Natural killer cell treated with Interleukin-12 subunit alpha and Interleukin-12 subunit beta and Interleukin-15 and Interleukin-18, amount 100 ng/mL, for 72 hours (primary cell): ENCODE data around the gene TFR2. TPM values are rescaled to one million over a fixed set of nuclear protein-coding genes. Genes with fewer than 3 reads are reported as not detected.

Experiments
- ATAC-seq, 2 donors: fragments of 150-1000 bp; cut with Tn5 transposase in 1 of 2; sonication (Bioruptor Pico), chemical (Tn5 transposase) in 1 of 2; 2 replicates each; pipeline ENCODE4 v1.10.0; 2021
- DNase-seq: peaks from one replicate; pipeline ENCODE4 v3.0.0; 2022; ENCODE audit warnings: low spot score
- H3K27ac Mint-ChIP-seq, 2 donors: 1 replicate in 1 of 2; 2 replicates in 1 of 2; pipeline ENCODE4 v1.8.0; 2022; ENCODE audit warnings: mixed read lengths in 2 of 2, mild to moderate bottlenecking in 1 of 2, moderate library complexity in 1 of 2
- H3K27me3 Mint-ChIP-seq, 2 donors: 1 replicate in 1 of 2; 2 replicates in 1 of 2; pipeline ENCODE4 v1.8.0; 2022; ENCODE audit warnings: mixed read lengths in 2 of 2
- H3K36me3 Mint-ChIP-seq: one replicate; pipeline ENCODE4 v1.8.0; 2022; ENCODE audit warnings: mixed read lengths
- H3K4me1 Mint-ChIP-seq, 2 donors: 1 replicate in 1 of 2; 2 replicates in 1 of 2; pipeline ENCODE4 v1.8.0; 2022; ENCODE audit warnings: low read depth in 2 of 2, mixed read lengths in 2 of 2, mild to moderate bottlenecking in 1 of 2
- H3K4me3 Mint-ChIP-seq: one replicate; pipeline ENCODE4 v1.8.0; 2022; ENCODE audit warnings: mixed read lengths
- H3K9me3 Mint-ChIP-seq: 2 replicates; pipeline ENCODE4 v1.8.0; 2022; ENCODE audit warnings: mixed read lengths
- total RNA-seq, 2 donors: library from RNA; stranded (reverse); gene quantifications; one replicate each; pipeline ENCODE4 v1.2.3, GENCODE V29; 2022

Gene TFR2
- total RNA-seq, 2 donors from 2014 or later, result 10.1 to 34.1 TPM

DNA sequence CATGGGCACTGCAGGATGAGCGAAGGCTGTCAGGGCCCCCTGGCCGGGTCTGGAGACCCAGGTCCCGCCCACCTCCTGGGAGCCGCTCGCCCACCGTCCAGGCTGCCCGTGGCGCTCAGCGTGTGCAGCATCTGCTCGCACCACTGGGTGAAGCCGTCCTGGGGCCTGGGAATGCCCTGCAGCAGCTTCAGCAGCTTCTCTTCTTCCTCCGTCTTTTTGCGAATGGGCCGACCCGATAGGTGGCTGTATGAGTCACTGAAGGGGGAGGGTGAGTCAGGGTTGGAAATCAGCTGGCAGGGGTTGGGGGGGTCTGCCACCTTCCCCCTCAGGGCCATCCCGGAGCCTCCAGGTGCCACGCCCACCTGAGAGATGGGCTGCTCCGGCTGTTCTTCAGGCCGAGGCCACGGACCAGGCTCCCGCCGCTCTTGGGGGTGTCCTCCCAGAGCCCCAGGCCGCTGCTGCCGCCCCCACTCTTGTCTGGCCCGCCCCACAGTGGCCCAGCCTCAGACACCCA is 40.9 kb upstream of the TFR2 start:
- DNase-seq (no peak), ATAC-seq (no peak)
- H3K27me3 Mint-ChIP-seq, result no peaks in the 10 kb centered on the region
- no peak overlapping the region for H3K4me3 Mint-ChIP-seq
- H3K36me3 Mint-ChIP-seq, result no peaks in the 10 kb centered on the region
- peaks cover 12 to 13% of the 10 kb centered on the region in 2 donors for H3K4me1 Mint-ChIP-seq
- H3K27ac Mint-ChIP-seq, result no peak overlapping the region
- H3K9me3 Mint-ChIP-seq, result no peaks in the 10 kb centered on the region

DNA sequence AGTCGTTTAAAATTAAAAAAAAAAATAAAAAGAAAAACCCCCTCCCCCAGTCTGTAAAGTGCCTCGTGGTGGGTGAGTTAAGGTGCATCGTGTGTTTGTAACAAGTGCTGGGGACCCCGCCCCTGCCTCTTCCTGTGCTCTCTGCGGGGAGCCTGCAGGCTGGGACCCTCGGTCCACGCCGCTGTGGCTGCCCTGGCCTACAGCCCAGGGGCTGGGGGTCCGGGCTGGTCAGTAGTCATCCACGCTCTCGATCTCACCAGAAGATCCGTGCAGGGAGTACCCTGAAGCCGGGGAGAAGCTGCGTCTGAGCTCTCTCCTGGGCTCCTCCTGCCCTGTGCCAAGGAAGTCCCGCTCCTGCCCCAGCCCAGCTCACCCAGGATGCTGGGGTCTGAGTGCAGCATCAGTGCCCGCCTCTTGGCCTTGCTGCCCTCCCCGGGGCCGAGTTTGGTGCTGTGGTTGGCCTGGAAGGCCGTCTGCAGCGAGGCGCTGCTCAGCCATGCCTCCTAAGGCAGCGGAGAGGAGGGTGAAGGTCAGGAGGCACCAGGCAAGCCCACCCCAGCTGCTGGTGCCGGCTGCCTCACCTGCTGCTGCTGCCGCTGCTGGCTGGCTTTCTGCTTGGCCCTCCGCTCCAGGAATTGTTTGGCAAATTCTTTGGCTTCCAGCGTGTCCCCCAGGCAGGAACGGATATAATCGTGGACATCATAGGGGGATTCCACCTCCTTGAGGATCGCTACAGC is 40.3 kb upstream of the TFR2 start:
- H3K4me1 Mint-ChIP-seq, result peaks cover 13 to 14% of the 10 kb centered on the region in 2 donors
- no peaks in the 10 kb centered on the region for H3K9me3 Mint-ChIP-seq
- DNase-seq, result no peak
- H3K27ac Mint-ChIP-seq, result no peak overlapping the region
- ATAC-seq, result no peak
- H3K27me3 Mint-ChIP-seq, result no peaks in the 10 kb centered on the region
- H3K36me3 Mint-ChIP-seq, result no peaks in the 10 kb centered on the region
- H3K4me3 Mint-ChIP-seq, result no peak overlapping the region

DNA sequence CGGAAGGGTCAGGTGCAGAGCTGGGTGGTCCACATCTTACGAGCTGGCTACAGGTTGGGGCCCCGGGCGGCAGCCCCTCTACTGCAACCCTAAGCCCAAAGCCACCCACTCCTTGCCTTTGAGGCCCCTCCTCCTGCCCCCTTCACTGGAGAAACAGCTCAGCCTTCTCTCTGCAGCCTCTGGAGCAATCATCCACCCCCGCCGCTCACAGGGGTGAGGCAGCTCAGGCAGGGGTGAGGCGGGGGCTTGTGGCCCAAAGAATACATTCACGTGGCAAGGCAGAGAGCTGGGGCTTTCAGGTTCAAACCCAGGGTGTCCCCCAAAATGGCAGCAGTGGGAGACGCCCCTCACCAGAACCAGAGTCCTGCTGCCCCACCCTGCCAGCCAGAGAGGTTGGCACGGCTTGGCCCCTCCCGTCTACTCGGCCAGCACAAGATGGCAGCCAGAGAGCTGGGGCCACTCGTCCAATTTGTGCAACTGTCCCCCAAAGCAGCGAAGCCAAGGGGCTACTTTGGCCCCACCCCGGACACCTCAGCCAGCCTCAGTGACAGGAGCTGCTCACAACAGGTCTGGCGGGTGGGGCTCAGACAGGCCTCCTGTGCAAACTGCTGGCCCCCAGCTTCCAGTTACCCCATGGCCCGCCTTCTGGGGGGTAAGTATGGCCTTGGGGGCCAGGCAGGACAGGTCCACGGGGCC is 39.4 kb upstream of the TFR2 start:
- Mint-ChIP-seq H3K36me3 (no peaks in the 10 kb centered on the region), H3K9me3 (no peaks in the 10 kb centered on the region), H3K27me3 (no peaks in the 10 kb centered on the region), H3K27ac (peak overlapping the region in 1 of 2 donors; percentile 21), H3K4me3 (no peak overlapping the region), H3K4me1 (peaks cover 17 to 19% of the 10 kb centered on the region in 2 donors)
- DNase-seq, result no peak
- no peak for ATAC-seq

DNA sequence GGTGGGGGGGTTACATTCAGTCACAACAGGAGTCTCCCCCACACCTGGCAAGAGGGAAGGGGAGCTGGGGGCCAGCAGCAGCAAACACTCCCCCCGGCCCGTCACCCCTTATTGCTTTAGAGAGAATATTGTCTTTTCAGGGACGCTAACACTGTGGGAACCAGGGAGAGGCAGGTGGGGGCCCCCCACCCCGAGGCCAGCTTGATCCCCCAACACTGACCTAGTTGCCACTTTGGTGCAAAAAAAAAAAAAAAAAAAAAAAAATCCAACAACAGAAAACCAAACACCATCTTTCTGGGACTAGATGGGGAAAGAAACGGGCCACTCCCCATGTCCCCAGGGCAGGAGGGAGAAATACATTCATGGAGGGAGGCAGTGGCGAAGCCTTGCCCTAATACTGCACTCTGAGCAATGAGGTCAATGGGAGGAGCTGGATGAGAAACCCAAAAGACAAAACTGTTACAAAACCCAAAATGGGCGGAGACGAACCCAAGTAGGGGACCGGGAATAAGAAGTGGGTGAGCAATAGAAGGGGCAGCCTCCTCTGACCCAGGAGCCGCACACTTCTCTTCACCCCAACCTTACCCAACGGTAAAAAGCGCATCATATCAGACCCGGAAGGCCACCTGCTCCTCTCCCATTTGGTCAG is 38.7 kb upstream of the TFR2 start:
- Mint-ChIP-seq H3K27ac (peak overlapping the region; percentile 21 to 39), H3K27me3 (no peaks in the 10 kb centered on the region), H3K9me3 (no peaks in the 10 kb centered on the region), H3K4me3 (no peak overlapping the region), H3K4me1 (peaks cover 17 to 19% of the 10 kb centered on the region in 2 donors), H3K36me3 (no peaks in the 10 kb centered on the region)
- ATAC-seq (no peak), DNase-seq (no peak)

DNA sequence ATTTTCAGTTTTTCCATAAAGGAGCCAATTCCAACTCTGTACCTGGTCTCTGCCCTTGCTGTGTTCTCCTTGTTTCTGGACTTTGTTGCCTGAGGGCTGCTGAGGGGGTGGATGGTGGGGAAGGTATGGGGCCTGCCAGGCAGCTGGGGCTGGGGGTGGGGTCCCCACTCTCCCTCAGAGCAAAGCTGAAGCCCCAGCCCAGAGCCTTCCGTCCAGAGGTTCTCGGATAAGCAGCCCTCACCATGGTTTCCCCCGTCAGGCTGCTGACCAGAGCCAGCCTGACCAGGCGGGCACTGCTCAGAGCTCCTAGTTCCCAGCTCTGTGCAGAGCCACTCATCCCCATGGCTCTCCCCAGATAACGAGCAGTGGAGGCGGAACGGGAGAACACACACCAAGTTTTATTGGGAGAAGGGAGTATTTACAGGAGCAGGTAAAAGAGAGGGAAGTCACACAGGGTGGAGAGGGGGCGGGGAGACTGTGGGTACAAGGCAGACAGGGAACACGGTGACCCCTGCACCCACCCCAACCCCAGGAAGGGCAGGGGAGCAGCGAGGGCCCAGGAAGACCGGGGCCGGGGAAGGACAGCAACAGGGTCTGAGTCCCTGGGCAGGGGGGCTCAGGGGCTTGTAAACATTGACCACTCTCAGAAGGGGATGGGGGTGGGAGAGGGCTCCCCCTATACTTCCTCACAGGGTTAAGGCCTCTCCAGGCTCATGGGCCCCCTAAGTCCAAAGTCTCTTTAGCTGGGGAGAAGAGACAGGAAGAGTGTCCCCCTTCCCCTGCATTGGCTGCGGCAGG is 38.0 kb upstream of the TFR2 start:
- Mint-ChIP-seq H3K27me3 (no peaks in the 10 kb centered on the region), H3K4me3 (no peak overlapping the region), H3K27ac (peak overlapping the region in 1 of 2 donors; percentile 21), H3K36me3 (no peaks in the 10 kb centered on the region), H3K4me1 (peaks cover 17 to 19% of the 10 kb centered on the region in 2 donors), H3K9me3 (no peaks in the 10 kb centered on the region)
- no peak for DNase-seq
- ATAC-seq, result no peak

DNA sequence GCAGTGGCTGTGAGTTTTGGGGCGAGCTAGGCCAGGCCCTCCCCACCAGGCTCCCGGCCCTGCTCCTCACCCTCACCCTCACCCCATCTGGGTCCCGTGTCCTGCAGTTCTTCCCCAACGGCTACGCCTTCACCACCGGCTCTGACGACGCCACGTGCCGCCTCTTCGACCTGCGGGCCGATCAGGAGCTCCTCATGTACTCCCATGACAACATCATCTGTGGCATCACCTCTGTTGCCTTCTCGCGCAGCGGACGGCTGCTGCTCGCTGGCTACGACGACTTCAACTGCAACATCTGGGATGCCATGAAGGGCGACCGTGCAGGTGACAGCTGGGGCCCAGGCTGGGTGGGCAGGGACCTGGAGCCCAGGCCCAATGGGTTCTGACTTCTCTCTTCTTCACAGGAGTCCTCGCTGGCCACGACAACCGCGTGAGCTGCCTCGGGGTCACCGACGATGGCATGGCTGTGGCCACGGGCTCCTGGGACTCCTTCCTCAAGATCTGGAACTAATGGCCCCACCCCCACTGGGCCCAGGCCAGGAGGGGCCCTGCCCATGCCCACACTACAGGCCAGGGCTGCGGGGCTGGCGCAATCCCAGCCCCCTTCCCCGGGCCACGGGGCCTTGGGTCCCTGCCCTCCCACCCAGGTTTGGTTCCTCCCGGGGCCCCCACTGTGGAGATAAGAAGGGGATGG is 37.1 kb upstream of the TFR2 start:
- no peak for ATAC-seq
- peaks cover 17 to 19% of the 10 kb centered on the region in 2 donors for H3K4me1 Mint-ChIP-seq
- H3K36me3 Mint-ChIP-seq, result no peaks in the 10 kb centered on the region
- H3K4me3 Mint-ChIP-seq, result peak overlapping the region; percentile 54
- H3K9me3 Mint-ChIP-seq, result no peaks in the 10 kb centered on the region
- no peaks in the 10 kb centered on the region for H3K27me3 Mint-ChIP-seq
- DNase-seq, result no peak
- H3K27ac Mint-ChIP-seq, result peak overlapping the region; percentile 56 to 83

DNA sequence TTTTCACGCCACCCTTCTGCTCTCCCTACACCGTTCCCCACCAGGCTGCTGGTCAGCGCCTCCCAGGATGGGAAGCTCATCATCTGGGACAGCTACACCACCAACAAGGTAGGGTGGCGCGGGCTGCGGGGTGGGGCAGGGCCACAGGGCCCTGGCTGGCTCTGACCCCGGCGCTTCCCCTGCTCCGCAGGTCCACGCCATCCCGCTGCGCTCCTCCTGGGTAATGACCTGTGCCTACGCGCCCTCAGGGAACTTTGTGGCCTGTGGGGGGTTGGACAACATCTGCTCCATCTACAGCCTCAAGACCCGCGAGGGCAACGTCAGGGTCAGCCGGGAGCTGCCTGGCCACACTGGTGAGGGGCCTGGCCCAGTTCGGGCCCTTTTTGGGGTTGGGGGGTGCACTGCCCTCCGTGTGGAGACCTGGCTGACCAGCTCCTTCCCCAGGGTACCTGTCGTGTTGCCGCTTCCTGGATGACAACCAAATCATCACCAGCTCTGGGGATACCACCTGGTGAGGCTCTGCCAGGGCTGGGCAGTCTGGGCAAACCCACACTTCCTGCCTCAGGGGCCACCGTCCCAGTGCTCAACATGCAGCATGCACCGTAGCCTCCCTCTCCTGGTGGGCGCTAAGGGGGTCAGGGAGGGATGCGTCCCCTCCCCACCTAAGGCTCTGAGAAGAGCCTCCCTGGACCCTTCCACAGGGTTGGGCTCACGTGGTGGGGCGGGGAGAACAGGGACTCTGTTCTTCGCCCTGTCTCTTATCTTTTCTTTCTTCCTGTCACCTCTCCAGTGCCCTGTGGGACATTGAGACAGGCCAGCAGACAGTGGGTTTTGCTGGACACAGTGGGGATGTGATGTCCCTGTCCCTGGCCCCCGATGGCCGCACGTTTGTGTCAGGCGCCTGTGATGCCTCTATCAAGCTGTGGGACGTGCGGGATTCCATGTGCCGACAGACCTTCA is 36.2 kb upstream of the TFR2 start:
- no peak for DNase-seq
- H3K36me3 Mint-ChIP-seq, result no peaks in the 10 kb centered on the region
- H3K9me3 Mint-ChIP-seq, result no peaks in the 10 kb centered on the region
- peak overlapping the region; percentile 94 for H3K4me3 Mint-ChIP-seq
- no peaks in the 10 kb centered on the region for H3K27me3 Mint-ChIP-seq
- peaks cover 17 to 23% of the 10 kb centered on the region in 2 donors for H3K4me1 Mint-ChIP-seq
- no peak for ATAC-seq
- peak overlapping the region; percentile 56 to 83 for H3K27ac Mint-ChIP-seq

DNA sequence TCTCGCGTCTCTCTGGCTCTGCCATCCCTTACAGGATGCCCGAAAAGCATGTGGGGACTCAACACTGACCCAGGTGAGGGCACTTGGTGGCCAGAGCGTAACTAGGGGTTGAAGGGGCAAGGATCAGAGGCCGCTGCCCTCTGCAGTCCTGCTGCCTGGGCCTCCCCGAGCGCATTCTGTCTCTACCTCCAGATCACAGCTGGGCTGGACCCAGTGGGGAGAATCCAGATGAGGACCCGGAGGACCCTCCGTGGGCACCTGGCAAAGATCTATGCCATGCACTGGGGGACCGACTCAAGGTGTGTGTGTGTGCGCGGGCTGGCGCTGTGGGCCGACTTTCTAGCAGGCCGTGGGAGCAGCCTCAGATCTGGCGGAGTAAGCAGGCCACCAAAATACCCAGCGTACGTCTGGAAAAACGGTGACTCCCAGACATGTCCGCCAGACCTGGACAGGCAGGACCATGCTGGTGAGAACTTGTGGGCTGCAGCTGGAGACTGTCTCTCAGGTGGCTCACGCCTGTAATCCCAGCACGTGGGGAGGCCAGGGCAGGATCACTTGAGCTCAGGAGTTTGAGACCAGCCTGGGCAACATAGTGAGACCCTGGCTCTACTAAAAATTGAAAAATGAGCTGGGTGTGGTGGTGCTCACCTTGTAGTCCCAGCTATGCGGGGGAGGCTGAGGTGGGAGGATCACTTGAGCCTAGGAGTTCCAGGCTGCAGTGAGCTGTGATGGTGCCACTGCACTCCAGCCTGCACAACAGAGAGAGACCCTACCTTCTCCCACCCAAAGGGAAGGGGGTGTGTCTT is 35.4 kb upstream of the TFR2 start:
- DNase-seq (no peak), ATAC-seq (no peak)
- no peaks in the 10 kb centered on the region for H3K9me3 Mint-ChIP-seq
- H3K4me1 Mint-ChIP-seq, result peaks cover 17 to 23% of the 10 kb centered on the region in 2 donors
- H3K36me3 Mint-ChIP-seq, result no peaks in the 10 kb centered on the region
- H3K27me3 Mint-ChIP-seq, result no peaks in the 10 kb centered on the region
- peak overlapping the region; percentile 94 for H3K4me3 Mint-ChIP-seq
- H3K27ac Mint-ChIP-seq, result peak overlapping the region; percentile 76 to 88

DNA sequence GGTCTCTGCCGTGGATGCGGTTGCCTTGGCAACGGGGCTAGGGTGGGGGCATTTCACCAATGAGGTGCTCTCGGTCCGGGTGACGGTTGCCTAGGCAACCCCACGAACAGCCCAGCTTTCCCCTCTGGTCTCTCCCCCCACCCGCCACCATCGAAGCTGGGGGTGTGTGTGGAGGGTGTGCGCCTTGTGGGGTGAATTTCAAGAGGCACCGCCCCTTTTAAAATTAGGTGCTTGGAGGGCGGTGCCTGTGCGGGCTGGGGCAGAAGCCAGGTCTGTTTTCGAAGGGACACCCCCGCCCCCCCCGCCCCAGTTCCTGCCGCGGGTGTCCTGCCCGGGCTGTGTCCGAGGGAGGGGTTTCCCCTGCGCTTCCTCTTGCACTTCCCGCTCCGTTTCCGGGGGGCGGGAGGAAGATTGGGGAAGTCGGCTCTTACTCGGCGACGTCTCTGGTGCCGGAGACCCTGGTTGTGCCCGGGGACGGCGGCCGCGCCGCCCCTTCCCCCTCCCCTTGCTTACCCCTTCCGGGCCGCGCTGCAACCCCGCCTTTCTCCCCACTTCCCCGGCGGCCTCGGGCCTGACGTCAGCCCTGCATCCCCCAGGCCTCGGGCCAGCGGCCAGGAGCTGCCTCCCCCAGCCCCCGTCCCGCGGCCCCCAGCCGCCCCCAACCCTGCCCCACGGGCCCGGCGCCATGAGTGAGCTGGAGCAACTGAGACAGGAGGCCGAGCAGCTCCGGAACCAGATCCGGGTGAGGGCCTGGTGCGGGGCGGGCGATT is 34.4 kb upstream of the TFR2 start:
- no peaks in the 10 kb centered on the region for H3K9me3 Mint-ChIP-seq
- H3K4me1 Mint-ChIP-seq, result peaks cover 17 to 23% of the 10 kb centered on the region in 2 donors
- peak overlapping the region; percentile 94 for H3K4me3 Mint-ChIP-seq
- no peaks in the 10 kb centered on the region for H3K27me3 Mint-ChIP-seq
- H3K27ac Mint-ChIP-seq, result peak overlapping the region; percentile 76 to 88
- ATAC-seq, result peak; percentile 68 to 71
- H3K36me3 Mint-ChIP-seq, result no peaks in the 10 kb centered on the region
- DNase-seq, result peak; percentile 92

DNA sequence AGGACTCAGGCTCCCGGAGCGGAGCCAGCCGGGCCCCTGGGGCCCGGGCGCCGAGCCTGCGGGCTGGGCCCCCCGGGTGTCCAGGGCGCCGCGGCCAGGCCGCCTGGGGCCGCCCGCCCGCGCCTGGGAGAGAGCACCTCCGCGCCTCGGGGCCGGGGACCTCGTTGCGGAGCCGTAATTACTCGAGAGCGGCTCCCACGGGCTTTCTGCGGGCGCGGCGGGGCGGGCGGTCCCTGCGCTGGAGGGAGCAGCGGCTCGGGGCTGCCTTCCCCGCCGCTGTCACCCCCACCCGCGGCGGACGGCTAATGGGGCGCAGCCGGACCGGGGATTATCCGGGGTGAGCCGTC is 33.7 kb upstream of the TFR2 start:
- Mint-ChIP-seq H3K27me3 (no peaks in the 10 kb centered on the region), H3K9me3 (no peaks in the 10 kb centered on the region), H3K4me3 (peak overlapping the region; percentile 94), H3K4me1 (peaks cover 14 to 21% of the 10 kb centered on the region in 2 donors), H3K36me3 (no peaks in the 10 kb centered on the region), H3K27ac (peak overlapping the region; percentile 84 to 91)
- no peak for ATAC-seq
- peak; percentile 63 for DNase-seq
